Esophagus muscularis mucosa (tissue), 4 donors: ENCODE results near the gene PAK5. TPM values are rescaled to one million over a fixed set of nuclear protein-coding genes. Genes with fewer than 3 reads are reported as not detected.
A peak's percentile ranks its signal among the peaks of the same experiment; 100 is the strongest.

Experiments used
- DNase-seq: peaks from one replicate; pipeline ENCODE4 v3.0.0-alpha.2; 2017; ENCODE audit errors: extremely low spot score
- H3K27ac ChIP-seq, 4 donors: fragments of 200-600 bp; sonication (generic); replicated peaks in 1 of 4; 1 replicate in 3 of 4; 2 replicates in 1 of 4; pipeline ENCODE4 v1.5.1; 2016 to 2019; ENCODE audit warnings: mild to moderate bottlenecking in 1 of 4
- H3K27me3 ChIP-seq, 4 donors: fragments of 200-600 bp; sonication (generic); one replicate each; pipeline versions ENCODE4 v1.5.1 to v1.6.0; 2016 to 2019
- H3K36me3 ChIP-seq, 4 donors: fragments of 200-600 bp; sonication (generic); one replicate each; pipeline ENCODE4 v1.5.1; 2016 to 2019
- H3K4me1 ChIP-seq, 4 donors: fragments of 200-600 bp; sonication (generic); one replicate each; pipeline ENCODE4 v1.5.1; 2016 to 2019
- H3K4me3 ChIP-seq, 4 donors: fragments of 200-600 bp; sonication (generic); 1 replicate in 2 of 4; 2 replicates in 2 of 4; pipeline ENCODE4 v1.5.1; 2016 to 2019; ENCODE audit warnings: mild to moderate bottlenecking in 4 of 4, moderate library complexity in 1 of 4
- H3K9me3 ChIP-seq, 4 donors: fragments of 200-600 bp; sonication (generic); 1 replicate in 3 of 4; 2 replicates in 1 of 4; pipeline ENCODE4 v1.5.1; 2016 to 2019
- CTCF ChIP-seq, 3 experiments: fragments of 200-600 bp in 2 of 3; fragments of 450-650 bp in 1 of 3; sonication (generic) in 2 of 3; IDR thresholded peaks; one replicate each; pipeline ENCODE4 v1.5.1; 2017 to 2019; ENCODE audit warnings: antibody characterized with exemption in 3 of 3, mild to moderate bottlenecking in 2 of 3, moderate library complexity in 1 of 3
- EP300 ChIP-seq: sonication (generic); formaldehyde crosslinking; IDR thresholded peaks from one replicate; pipeline ENCODE4 v1.6.1; 2017; ENCODE audit warnings: antibody characterized with exemption
- POLR2A ChIP-seq: fragments of 450-650 bp; IDR thresholded peaks from one replicate; pipeline ENCODE4 v1.6.1; 2017; ENCODE audit warnings: antibody characterized with exemption, moderate library complexity, mild to moderate bottlenecking, low read depth
- POLR2AphosphoS5 ChIP-seq, 2 donors: sonication (generic); formaldehyde crosslinking; IDR thresholded peaks; one replicate each; pipeline ENCODE4 v1.6.1; 2017; ENCODE audit warnings: antibody characterized with exemption in 2 of 2
- WGBS: methylation state at CpG from one replicate; pipeline ENCODE4 v1.1.5; 2018; 5-methylcytosine and 5-hydroxymethylcytosine counted together
- intact Hi-C: fragments of 100-400 bp; cut with DNase I; formaldehyde crosslinking; loops from one replicate; pipeline ENCODE4 v1.15.1; 2023
- total RNA-seq, 4 donors: library from RNA; depleted of rRNA; stranded (reverse); fragments of >200 nt; gene quantifications; one replicate each; pipeline versions ENCODE4 v1.1.0 to v1.2.1, GENCODE V29; 2016

PAK5 gene
- total RNA-seq, 4 donors from 2014 or later: 0.06 to 0.42 (median 0.20) TPM

- H3K4me1 ChIP-seq: peaks cover 0 to 18% (median 16%) of the 10 kb centered on the region in 4 donors
- intact Hi-C loops: no loop called here
- TF ChIP-seq CTCF (IDR thresholded peaks at IDR 0.05) (no peak), POLR2A (no peak), EP300 (no peak), POLR2AphosphoS5 (IDR thresholded peaks at IDR 0.05) (no peak)
- H3K36me3 ChIP-seq: no peaks in the 10 kb centered on the region
- no peak for DNase-seq
- peaks cover 0 to 34% (median 9%) of the 10 kb centered on the region in 4 donors for H3K27me3 ChIP-seq
- peaks cover 0 to 11% (median 4%) of the 10 kb centered on the region in 4 donors for H3K9me3 ChIP-seq
- WGBS: 80% methylated on average over 5 of the region's 5 CpGs
- H3K4me3 ChIP-seq: no peak overlapping the region
- no peak overlapping the region for H3K27ac ChIP-seq
Observed at GRCh38 chr20:9839626-9840025, 750 bp upstream of the PAK5 start.

GRCh38 chr20:9838035-9838377 lies 870 bp downstream of the PAK5 start:
- no peak for DNase-seq
- Histone ChIP-seq H3K9me3 (peaks cover 0 to 11% (median 4%) of the 10 kb centered on the region in 4 donors), H3K4me3 (peak overlapping the region; percentile 39 to 51 (median 40)), H3K27me3 (peaks cover 0 to 34% (median 9%) of the 10 kb centered on the region in 4 donors), H3K36me3 (no peaks in the 10 kb centered on the region), H3K4me1 (peaks cover 0 to 18% (median 16%) of the 10 kb centered on the region in 4 donors), H3K27ac (no peak overlapping the region)
- TF ChIP-seq POLR2AphosphoS5 (IDR thresholded peaks at IDR 0.05) (no peak), POLR2A (no peak), EP300 (no peak), CTCF (IDR thresholded peaks at IDR 0.05) (no peak)
- 9% methylated on average over 14 of the region's 14 CpGs for WGBS
- intact Hi-C loops: no loop called here

- Histone ChIP-seq H3K27ac (no peak overlapping the region), H3K27me3 (peaks cover 0 to 34% (median 9%) of the 10 kb centered on the region in 4 donors), H3K36me3 (no peaks in the 10 kb centered on the region), H3K4me1 (peaks cover 0 to 18% (median 16%) of the 10 kb centered on the region in 4 donors), H3K4me3 (no peak overlapping the region), H3K9me3 (peaks cover 0 to 7% (median 2%) of the 10 kb centered on the region in 4 donors)
- intact Hi-C loops: no loop called here
- no peak for DNase-seq
- WGBS: 37% methylated on average over 7 of the region's 7 CpGs
- no peak for TF ChIP-seq POLR2AphosphoS5 (IDR thresholded peaks at IDR 0.05)
- TF ChIP-seq EP300: no peak
- TF ChIP-seq CTCF (IDR thresholded peaks at IDR 0.05): no peak
Observed at GRCh38 chr20:9837634-9838033, 1.2 kb downstream of the PAK5 start.

GRCh38 chr20:9835302-9835701 lies 3.6 kb downstream of the PAK5 start:
- Histone ChIP-seq H3K4me1 (peaks cover 0 to 18% (median 16%) of the 10 kb centered on the region in 4 donors), H3K9me3 (no peaks in the 10 kb centered on the region), H3K4me3 (no peak overlapping the region), H3K36me3 (no peaks in the 10 kb centered on the region), H3K27me3 (peaks cover 0 to 28% (median 9%) of the 10 kb centered on the region in 4 donors), H3K27ac (no peak overlapping the region)
- intact Hi-C loops: no loop called here
- TF ChIP-seq CTCF (IDR thresholded peaks at IDR 0.05): no peak
- 50% methylated on average over 1 of the region's 1 CpG for WGBS
- DNase-seq: no peak

GRCh38 chr20:9831032-9831431 lies 7.8 kb downstream of the PAK5 start:
- WGBS: 88% methylated on average over 5 of the region's 5 CpGs
- Histone ChIP-seq H3K27me3 (no peaks in the 10 kb centered on the region), H3K4me3 (no peak overlapping the region), H3K27ac (no peak overlapping the region), H3K9me3 (no peaks in the 10 kb centered on the region), H3K4me1 (no peaks in the 10 kb centered on the region), H3K36me3 (no peaks in the 10 kb centered on the region)
- DNase-seq: no peak
- intact Hi-C loops: no loop called here
- TF ChIP-seq EP300 (no peak), CTCF (IDR thresholded peaks at IDR 0.05) (no peak), POLR2AphosphoS5 (IDR thresholded peaks at IDR 0.05) (no peak), POLR2A (no peak)
